GM18505 (cell line): ENCODE data around the gene TANC1.

ENCODE experiments used
- ATAC-seq: cut with Tn5 transposase; IDR thresholded peaks from one replicate; pipeline ENCODE4 v1.9.1; 2021; ENCODE audit not compliant: unreplicated experiment
- POLR2A ChIP-seq: IDR thresholded peaks from 4 replicates; pipeline ENCODE4 v1.6.1; 2011; ENCODE audit warnings: borderline replicate concordance; ENCODE audit not compliant: insufficient read depth, insufficient read length; ENCODE audit errors: extremely low read depth

The TANC1 gene

GRCh38 chr2:159211447-159212396, 243.3 kb downstream of the TANC1 start:
- no peak for TF ChIP-seq POLR2A
- ATAC-seq: no peak

GRCh38 chr2:159213296-159213695, 244.9 kb downstream of the TANC1 start:
- no peak for ATAC-seq
- TF ChIP-seq POLR2A: no peak

DNA sequence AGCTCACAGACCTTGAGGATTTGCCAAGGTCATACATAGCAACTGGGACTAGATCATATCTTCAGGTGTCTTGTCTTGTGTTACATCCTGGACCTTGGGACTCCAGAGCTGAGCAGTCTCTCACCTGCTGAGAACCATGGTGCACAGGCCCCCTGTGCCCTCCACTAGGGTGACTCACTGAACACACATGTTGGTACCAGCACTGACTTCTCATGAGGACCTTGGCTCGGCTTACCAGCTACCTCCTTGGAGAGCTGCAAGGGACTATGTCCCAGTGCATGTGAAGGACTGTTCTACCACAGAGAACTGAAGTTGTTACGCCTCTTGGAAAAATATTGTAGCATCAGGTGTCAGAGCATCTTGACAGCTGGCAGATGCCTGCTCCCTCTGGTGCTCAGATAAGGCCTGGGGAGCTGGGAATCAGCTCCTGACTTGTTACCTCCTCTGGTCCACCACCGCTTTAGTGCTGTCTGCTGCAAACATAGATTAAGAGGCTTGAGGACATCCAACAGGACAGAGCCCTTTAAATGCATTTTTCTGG, 246.0 kb downstream of the TANC1 start:
- ATAC-seq: no peak
- TF ChIP-seq POLR2A: no peak

GRCh38 chr2:159215116-159215515, 246.7 kb downstream of the TANC1 start:
- TF ChIP-seq POLR2A: no peak
- ATAC-seq: no peak

- no peak for TF ChIP-seq POLR2A
- no peak for ATAC-seq
These were observed 249.2 kb downstream of the TANC1 start for GRCh38 chr2:159217676-159218075.

DNA sequence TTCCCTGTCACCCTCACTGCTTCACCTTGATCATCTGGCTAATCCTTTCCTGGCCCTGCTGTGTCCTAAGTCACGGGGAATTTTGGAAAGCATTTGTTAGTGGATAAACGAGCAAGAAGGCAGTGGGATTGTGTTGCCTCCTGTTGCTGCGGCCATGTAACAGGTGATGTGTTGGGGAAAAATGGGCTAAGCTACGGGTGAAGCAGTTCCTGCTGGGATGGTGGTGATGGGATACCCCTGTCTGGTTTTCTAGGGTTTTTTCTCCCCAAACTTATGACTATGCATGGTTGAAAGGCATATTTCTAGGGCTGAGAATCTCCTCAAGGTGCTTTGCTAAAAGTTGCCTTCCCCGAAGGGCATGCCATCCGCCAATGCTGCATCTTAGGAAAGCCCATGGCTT, 249.9 kb downstream of the TANC1 start:
- no peak for ATAC-seq
- TF ChIP-seq POLR2A: no peak

DNA sequence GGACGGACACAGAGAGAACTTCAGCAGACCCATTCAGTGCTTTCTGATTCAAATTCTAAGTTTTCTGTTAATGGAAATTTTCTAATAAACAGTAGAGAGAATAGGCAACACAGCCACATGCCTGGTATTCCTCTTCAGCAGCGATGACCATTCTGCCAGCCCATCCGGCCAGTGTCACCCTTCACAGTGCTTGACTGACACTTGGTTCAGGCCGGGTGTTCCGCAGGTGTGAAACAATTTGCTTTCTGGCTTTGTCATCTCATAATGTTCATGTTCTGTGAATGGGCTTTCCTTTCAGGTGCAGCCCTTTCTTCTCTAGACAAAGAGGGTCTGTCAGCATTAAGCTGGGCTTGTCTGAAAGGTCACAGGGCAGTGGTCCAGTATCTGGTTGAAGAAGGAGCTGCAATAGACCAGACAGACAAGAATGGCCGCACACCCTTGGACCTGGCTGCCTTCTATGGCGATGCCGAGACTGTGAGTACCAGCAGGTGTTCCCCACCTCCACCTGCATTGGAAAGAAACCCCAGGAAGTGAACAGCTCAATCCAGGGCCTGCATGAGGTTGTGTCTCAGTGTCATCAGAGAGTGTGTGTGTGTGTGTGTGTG, 251.1 kb downstream of the TANC1 start:
- no peak for TF ChIP-seq POLR2A
- ATAC-seq: no peak

DNA sequence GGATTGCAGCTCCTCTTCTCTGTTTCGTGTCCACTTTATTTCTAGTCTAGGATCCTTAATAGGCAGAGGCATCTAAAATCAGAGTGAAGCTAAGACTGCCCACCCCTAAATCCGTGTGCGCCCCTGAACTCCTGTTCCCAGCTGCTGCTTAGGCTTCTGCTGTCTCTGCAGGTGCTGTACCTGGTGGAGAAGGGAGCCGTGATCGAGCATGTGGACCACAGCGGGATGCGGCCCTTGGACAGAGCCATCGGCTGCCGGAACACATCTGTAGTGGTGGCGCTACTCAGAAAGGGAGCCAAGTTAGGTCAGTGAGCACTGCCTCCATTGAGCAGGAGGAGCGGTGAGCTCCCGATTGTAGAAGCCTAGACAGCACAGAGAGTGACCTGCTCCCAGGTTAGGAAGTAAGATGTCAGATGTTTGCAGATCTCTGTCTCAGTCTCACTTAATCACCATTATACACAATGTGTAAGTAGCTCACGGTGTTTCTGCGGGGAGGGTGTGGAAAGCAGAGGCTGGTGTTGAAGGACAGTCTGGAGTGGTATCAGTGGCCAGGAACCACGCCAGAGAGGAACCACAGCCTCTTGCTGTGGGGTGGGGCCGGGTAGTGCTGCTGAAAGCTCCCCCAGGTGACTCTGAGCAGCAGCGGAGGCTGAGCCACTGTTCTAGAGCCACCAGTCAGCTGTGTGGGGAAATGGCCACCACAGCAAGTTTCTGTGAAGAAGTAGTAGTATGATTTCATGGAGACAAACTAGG, 255.8 kb downstream of the TANC1 start:
- no peak for ATAC-seq
- no peak for TF ChIP-seq POLR2A

- no peak for ATAC-seq
- no peak for TF ChIP-seq POLR2A
These were observed 256.9 kb downstream of the TANC1 start for GRCh38 chr2:159225025-159226016.

GRCh38 chr2:159226059-159226461, 257.6 kb downstream of the TANC1 start:
- ATAC-seq: no peak
- no peak for TF ChIP-seq POLR2A

DNA sequence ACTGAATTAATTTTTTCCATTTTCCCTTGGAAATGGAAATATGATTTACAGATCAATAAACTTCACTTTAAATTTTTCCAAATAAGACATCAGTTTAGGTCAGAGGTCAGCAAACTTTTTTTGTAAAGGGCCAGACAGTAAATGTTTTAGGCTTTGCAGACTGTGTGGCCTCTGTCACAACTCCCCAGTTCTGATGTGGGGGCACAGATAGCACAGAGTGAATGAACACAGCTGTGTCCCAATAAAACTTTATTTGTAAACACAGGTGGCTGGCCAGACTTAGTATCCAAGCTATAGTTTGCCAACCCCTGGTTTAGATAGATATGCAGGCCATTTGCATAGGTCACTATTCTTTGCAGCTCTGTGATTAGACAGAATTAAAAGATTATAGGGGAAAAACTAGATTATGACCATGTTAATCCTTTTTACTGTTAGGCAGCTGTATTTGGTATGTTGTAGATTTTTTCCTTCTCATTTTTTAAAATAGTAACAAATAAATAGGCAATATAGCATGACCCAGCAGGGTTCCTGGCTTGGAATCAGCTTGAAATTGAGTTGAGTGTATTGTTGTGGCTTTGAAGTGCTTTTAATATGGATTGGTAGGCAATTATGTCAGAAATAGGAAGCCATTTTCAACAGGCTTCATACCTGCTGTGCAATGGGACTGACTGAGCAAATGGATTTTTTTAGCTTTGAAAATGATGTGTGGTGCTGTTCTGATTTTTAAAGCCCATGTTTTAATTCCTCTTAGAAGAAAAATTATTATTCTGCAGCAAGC, 258.4 kb downstream of the TANC1 start:
- ATAC-seq: no peak
- TF ChIP-seq POLR2A: no peak
